H9 (cell line): ENCODE data around the gene GATA3. TPM values are rescaled to one million over a fixed set of nuclear protein-coding genes. Genes with fewer than 3 reads are reported as not detected.

Experiments used
- DNase-seq: peaks from one replicate; pipeline ENCODE4 v3.0.0-alpha.2; 2017
- H2AFZ ChIP-seq: one replicate; pipeline ENCODE4 v1.6.1; 2013; ENCODE audit warnings: mild to moderate bottlenecking, low read length, control low read depth, moderate library complexity
- H2AK5ac ChIP-seq: 2 replicates; pipeline ENCODE4 v1.6.1; 2013; ENCODE audit warnings: low read length, control low read depth, mixed read lengths; ENCODE audit not compliant: insufficient read length
- H2BK120ac ChIP-seq: one replicate; pipeline ENCODE4 v1.6.1; 2013; ENCODE audit warnings: low read depth, mild to moderate bottlenecking, low read length, control low read depth, inconsistent platforms; ENCODE audit not compliant: poor library complexity, severe bottlenecking
- H2BK12ac ChIP-seq: 2 replicates; pipeline ENCODE4 v1.6.1; 2013; ENCODE audit warnings: low read length, control low read depth, mixed read lengths, low read depth; ENCODE audit not compliant: insufficient read length
- H2BK15ac ChIP-seq: 2 replicates; pipeline ENCODE4 v1.6.1; 2013; ENCODE audit warnings: low read depth, low read length, control low read depth
- H2BK20ac ChIP-seq: one replicate; pipeline ENCODE4 v1.6.1; 2013; ENCODE audit warnings: low read depth, mild to moderate bottlenecking, low read length, control low read depth, inconsistent platforms; ENCODE audit not compliant: poor library complexity, severe bottlenecking
- H2BK5ac ChIP-seq: 2 replicates; pipeline ENCODE4 v1.6.1; 2013; ENCODE audit warnings: low read length, control low read depth, mixed read lengths; ENCODE audit not compliant: insufficient read length
- H3K14ac ChIP-seq: 2 replicates; pipeline ENCODE4 v1.6.1; 2013; ENCODE audit warnings: low read length, control low read depth; ENCODE audit not compliant: insufficient read depth
- H3K18ac ChIP-seq: 2 replicates; pipeline ENCODE4 v1.6.1; 2013; ENCODE audit warnings: low read depth, mild to moderate bottlenecking, mixed read lengths, low read length, control low read depth; ENCODE audit not compliant: insufficient read length
- H3K23ac ChIP-seq: 2 replicates; pipeline ENCODE4 v1.6.1; 2013; ENCODE audit warnings: low read length, control low read depth, mixed read lengths, low read depth; ENCODE audit not compliant: insufficient read length
- H3K23me2 ChIP-seq: 2 replicates; pipeline ENCODE4 v1.6.1; 2013; ENCODE audit warnings: low read depth, mild to moderate bottlenecking, mixed read lengths, low read length, control low read depth; ENCODE audit not compliant: insufficient read length, poor library complexity, severe bottlenecking
- H3K27ac ChIP-seq: 2 replicates; pipeline ENCODE4 v1.5.1; 2013; ENCODE audit warnings: low read length, control low read depth, mixed read lengths, low read depth; ENCODE audit not compliant: insufficient read length
- H3K27me3 ChIP-seq: 2 replicates; pipeline ENCODE4 v1.6.1; 2013; ENCODE audit warnings: low read length, control low read depth, inconsistent platforms; ENCODE audit not compliant: insufficient read depth
- H3K4ac ChIP-seq: 2 replicates; pipeline ENCODE4 v1.6.1; 2013; ENCODE audit warnings: low read depth, mild to moderate bottlenecking, control low read depth, inconsistent platforms, low read length, moderate library complexity
- H3K4me1 ChIP-seq: 2 replicates; pipeline ENCODE4 v1.6.1; 2013; ENCODE audit warnings: low read length, control low read depth, inconsistent platforms; ENCODE audit not compliant: insufficient read depth
- H3K4me2 ChIP-seq: 2 replicates; pipeline ENCODE4 v1.6.1; 2013; ENCODE audit warnings: low read length, control low read depth, mixed read lengths; ENCODE audit not compliant: insufficient read length, insufficient read depth
- H3K56ac ChIP-seq: 2 replicates; pipeline ENCODE4 v1.6.1; 2013; ENCODE audit warnings: low read depth, mild to moderate bottlenecking, mixed read lengths, low read length, control low read depth; ENCODE audit not compliant: insufficient read length
- H3K79me1 ChIP-seq: 2 replicates; pipeline ENCODE4 v1.6.1; 2013; ENCODE audit warnings: low read depth, mild to moderate bottlenecking, moderate library complexity, low read length, control low read depth, inconsistent platforms; ENCODE audit not compliant: insufficient read depth, poor library complexity, severe bottlenecking
- H3K79me2 ChIP-seq: 2 replicates; pipeline ENCODE4 v1.6.1; 2013; ENCODE audit warnings: low read length, control low read depth, inconsistent platforms; ENCODE audit not compliant: insufficient read depth
- H3K9ac ChIP-seq: 2 replicates; pipeline ENCODE4 v1.6.1; 2013; ENCODE audit warnings: low read length, control low read depth, mixed read lengths; ENCODE audit not compliant: insufficient read length; ENCODE audit errors: extremely low read depth
- H3K9me3 ChIP-seq: one replicate; pipeline ENCODE4 v1.6.1; 2013; ENCODE audit warnings: low read depth, low read length, inconsistent platforms; ENCODE audit not compliant: control insufficient read depth
- H3T11ph ChIP-seq: one replicate; pipeline ENCODE4 v1.6.1; 2013; ENCODE audit warnings: mild to moderate bottlenecking, low read length, control low read depth, inconsistent platforms
- H4K20me1 ChIP-seq: one replicate; pipeline ENCODE4 v1.6.1; 2013; ENCODE audit not compliant: control insufficient read depth, insufficient read length, insufficient read depth
- H4K5ac ChIP-seq: 2 replicates; pipeline ENCODE4 v1.6.1; 2013; ENCODE audit warnings: low read depth, mild to moderate bottlenecking, mixed read lengths, low read length, control low read depth; ENCODE audit not compliant: insufficient read length
- H4K8ac ChIP-seq: replicated peaks from 2 replicates; pipeline ENCODE4 v1.6.1; 2013; ENCODE audit warnings: low read length, control low read depth, mixed read lengths, low read depth; ENCODE audit not compliant: insufficient read length
- H4K91ac ChIP-seq: 2 replicates; pipeline ENCODE4 v1.6.1; 2013; ENCODE audit warnings: low read depth, mild to moderate bottlenecking, moderate library complexity, mixed read lengths, low read length, control low read depth; ENCODE audit not compliant: insufficient read length
- H3K27ac Mint-ChIP-seq, 3 experiments: 2 replicates in 2 of 3; 3 replicates in 1 of 3; pipeline ENCODE4 v1.8.0; 2020 to 2021; ENCODE audit warnings: mixed read lengths in 3 of 3, mild to moderate bottlenecking in 1 of 3, moderate library complexity in 1 of 3
- H3K27me3 Mint-ChIP-seq: 2 replicates; pipeline ENCODE4 v1.8.0; 2021; ENCODE audit warnings: low read depth, mild to moderate bottlenecking, moderate library complexity, mixed read lengths
- H3K36me3 Mint-ChIP-seq, 3 experiments: 2 replicates in 2 of 3; 3 replicates in 1 of 3; pipeline ENCODE4 v1.8.0; 2020 to 2021; ENCODE audit warnings: low read depth in 3 of 3, mixed read lengths in 3 of 3; ENCODE audit not compliant: insufficient read depth in 1 of 3
- H3K4me1 Mint-ChIP-seq, 2 experiments: 2 replicates each; pipeline ENCODE4 v1.8.0; 2020; ENCODE audit warnings: mixed read lengths in 2 of 2
- H3K4me3 Mint-ChIP-seq, 2 experiments: 2 replicates in 1 of 2; 3 replicates in 1 of 2; pipeline ENCODE4 v1.8.0; 2020 to 2021; ENCODE audit warnings: mild to moderate bottlenecking in 2 of 2, mixed read lengths in 2 of 2, moderate library complexity in 1 of 2
- H3K9me3 Mint-ChIP-seq, 2 experiments: 2 replicates in 1 of 2; 3 replicates in 1 of 2; pipeline ENCODE4 v1.8.0; 2020; ENCODE audit warnings: mild to moderate bottlenecking in 2 of 2, mixed read lengths in 2 of 2, moderate library complexity in 1 of 2
- CTCF ChIP-seq: fragments of 200-600 bp; sonication (generic); conservative IDR thresholded peaks from 3 replicates; pipeline ENCODE4 v1.8.0; 2021; ENCODE audit warnings: antibody characterized with exemption, mild to moderate bottlenecking
- WGBS: extraction: QIAGEN DNeasy Blood & Tissue Kit; methylation state at CpG from one replicate; pipeline ENCODE4 v1.1.7; 2013; ENCODE audit warnings: missing lambda C conversion rate, low lambda C conversion rate, mixed read lengths; ENCODE audit not compliant: insufficient read length; ENCODE audit errors: extremely low coverage; 5-methylcytosine and 5-hydroxymethylcytosine counted together
- total RNA-seq: library from RNA; stranded (reverse); gene quantifications from 2 replicates; pipeline ENCODE4 v1.2.1, GENCODE V29; 2021

Gene GATA3
- total RNA-seq, 1 experiment from 2014 or later: 0.31 TPM

DNA sequence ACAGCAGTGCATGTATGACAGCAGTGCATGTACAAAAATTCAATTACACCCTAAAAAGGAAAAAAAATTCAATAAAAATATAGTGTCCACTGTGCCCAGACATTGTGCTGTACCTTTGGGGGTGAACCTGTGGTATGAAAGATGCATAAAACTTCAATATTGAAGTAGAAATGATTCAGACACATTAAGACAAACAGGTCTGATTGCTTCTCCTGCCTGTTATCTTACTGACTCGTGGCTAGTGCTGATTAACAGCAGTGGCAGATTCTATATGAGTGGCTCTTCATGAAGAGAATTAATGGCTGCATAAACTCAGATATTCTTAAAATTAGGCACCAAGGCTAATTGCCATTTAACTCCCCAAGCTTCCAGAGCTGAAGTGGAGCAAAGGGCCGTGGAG is 37.9 kb downstream of the GATA3 start:
- no peak overlapping the region for H2AFZ ChIP-seq
- no peaks in the 10 kb centered on the region for H3K9me3 ChIP-seq
- H4K91ac ChIP-seq: no peak overlapping the region
- no peaks in the 10 kb centered on the region for H3K27me3 ChIP-seq
- no peak overlapping the region for H2BK12ac ChIP-seq
- Mint-ChIP-seq H3K36me3 (no peaks in the 10 kb centered on the region), H3K9me3 (no peaks in the 10 kb centered on the region; a peak in 1 of 5 replicates), H3K27me3 (peaks cover 1% of the 10 kb centered on the region; the same call in 1 of the 2 replicates), H3K4me1 (0 out of 4 replicates have a peak, but pooled peaks cover 0 to 2% of the 10 kb centered on the region in 2 experiments), H3K27ac (peak overlapping the region in 1 of 3 experiments; percentile 55; a peak in 1 of 7 replicates), H3K4me3 (no peak overlapping the region)
- H3K23me2 ChIP-seq: no peaks in the 10 kb centered on the region
- DNase-seq: no peak
- no peak overlapping the region for H4K5ac ChIP-seq
- no peak overlapping the region for H3K56ac ChIP-seq
- H2BK20ac ChIP-seq: no peak overlapping the region
- TF ChIP-seq CTCF: no peak
- H3K4me2 ChIP-seq: no peak overlapping the region
- H3K9ac ChIP-seq: no peak overlapping the region
- H3K79me2 ChIP-seq: no peaks in the 10 kb centered on the region
- H2BK5ac ChIP-seq: no peak overlapping the region
- WGBS: no CpG with 5 or more reads among the region's 2 CpGs
- H3K14ac ChIP-seq: no peak overlapping the region
- no peak overlapping the region for H4K8ac ChIP-seq
- no peak overlapping the region for H3T11ph ChIP-seq
- no peak overlapping the region for H3K18ac ChIP-seq
- no peaks in the 10 kb centered on the region for H4K20me1 ChIP-seq
- H2BK120ac ChIP-seq: no peak overlapping the region
- no peak overlapping the region for H3K4ac ChIP-seq
- no peak overlapping the region for H3K23ac ChIP-seq
- no peak overlapping the region for H2BK15ac ChIP-seq
- no peak overlapping the region for H3K27ac ChIP-seq
- H2AK5ac ChIP-seq: no peak overlapping the region
- no peaks in the 10 kb centered on the region for H3K4me1 ChIP-seq
- no peaks in the 10 kb centered on the region for H3K79me1 ChIP-seq
